ENCODE measurements around the gene CREG2.
A peak's percentile ranks its signal among the peaks of the same experiment; 100 is the strongest.

Gene CREG2

GRCh38 chr2:101415220-101415619 lies 27.9 kb upstream of the CREG2 start:
- Histone ChIP-seq H3K4me2 (ENCODE audit: low read length) (no peak overlapping the region), H3K27me3 (ENCODE audit: low read depth, low read length) (peaks cover 9% of the 10 kb centered on the region; the same call in 1 of the 2 replicates), H3K4me3 (ENCODE audit: low read length) (no peak overlapping the region), H3K9me3 (ENCODE audit: insufficient read depth, low read length) (no peaks in the 10 kb centered on the region), H3K9ac (ENCODE audit: low read length) (no peak overlapping the region), H3K27ac (ENCODE audit: low read length) (no peak overlapping the region), H2AFZ (ENCODE audit: low read depth, low read length) (no peak overlapping the region), H4K20me1 (ENCODE audit: insufficient read depth, low read length) (no peaks in the 10 kb centered on the region), H3K36me3 (replicated peaks; ENCODE audit: low read depth, low read length) (no peaks in the 10 kb centered on the region), H3K79me2 (ENCODE audit: low read length) (no peaks in the 10 kb centered on the region), H3K4me1 (ENCODE audit: low read length) (no peaks in the 10 kb centered on the region)
- no peak for TF ChIP-seq EZH2phosphoT487 (IDR thresholded peaks at IDR 0.05; ENCODE audit: low read depth)
- TF ChIP-seq CTCF (IDR thresholded peaks at IDR 0.05; ENCODE audit: low read depth, low read length), result peak; percentile 35

GRCh38 chr2:101412092-101412694 lies 24.9 kb upstream of the CREG2 start:
- H3K27ac ChIP-seq (ENCODE audit: low read length), result no peak overlapping the region
- TF ChIP-seq EZH2phosphoT487 (IDR thresholded peaks at IDR 0.05; ENCODE audit: low read depth), result no peak
- no peak for TF ChIP-seq CTCF (IDR thresholded peaks at IDR 0.05; ENCODE audit: low read depth, low read length)
- H2AFZ ChIP-seq (ENCODE audit: low read depth, low read length), result no peak overlapping the region
- H3K9me3 ChIP-seq (ENCODE audit: insufficient read depth, low read length), result no peaks in the 10 kb centered on the region
- H3K4me1 ChIP-seq (ENCODE audit: low read length), result no peaks in the 10 kb centered on the region
- no peaks in the 10 kb centered on the region for H4K20me1 ChIP-seq (ENCODE audit: insufficient read depth, low read length)
- H3K36me3 ChIP-seq (replicated peaks; ENCODE audit: low read depth, low read length), result no peaks in the 10 kb centered on the region
- H3K9ac ChIP-seq (ENCODE audit: low read length), result no peak overlapping the region
- H3K4me2 ChIP-seq (ENCODE audit: low read length), result no peak overlapping the region
- H3K27me3 ChIP-seq (ENCODE audit: low read depth, low read length), result peaks cover 9% of the 10 kb centered on the region
- no peaks in the 10 kb centered on the region for H3K79me2 ChIP-seq (ENCODE audit: low read length)
- no peak overlapping the region for H3K4me3 ChIP-seq (ENCODE audit: low read length)

GRCh38 chr2:101410746-101411145 lies 23.4 kb upstream of the CREG2 start:
- no peak overlapping the region for H3K9ac ChIP-seq (ENCODE audit: low read length)
- no peak for TF ChIP-seq EZH2phosphoT487 (IDR thresholded peaks at IDR 0.05; ENCODE audit: low read depth)
- TF ChIP-seq CTCF (IDR thresholded peaks at IDR 0.05; ENCODE audit: low read depth, low read length), result no peak
- no peaks in the 10 kb centered on the region for H4K20me1 ChIP-seq (ENCODE audit: insufficient read depth, low read length)
- no peak overlapping the region for H2AFZ ChIP-seq (ENCODE audit: low read depth, low read length)
- no peak overlapping the region for H3K4me3 ChIP-seq (ENCODE audit: low read length)
- H3K4me1 ChIP-seq (ENCODE audit: low read length), result no peaks in the 10 kb centered on the region
- H3K36me3 ChIP-seq (replicated peaks; ENCODE audit: low read depth, low read length), result no peaks in the 10 kb centered on the region
- no peaks in the 10 kb centered on the region for H3K9me3 ChIP-seq (ENCODE audit: insufficient read depth, low read length)
- no peaks in the 10 kb centered on the region for H3K79me2 ChIP-seq (ENCODE audit: low read length)
- peaks cover 9% of the 10 kb centered on the region for H3K27me3 ChIP-seq (ENCODE audit: low read depth, low read length)
- no peak overlapping the region for H3K4me2 ChIP-seq (ENCODE audit: low read length)
- no peak overlapping the region for H3K27ac ChIP-seq (ENCODE audit: low read length)

- Histone ChIP-seq H3K79me2 (ENCODE audit: low read length) (no peaks in the 10 kb centered on the region), H3K27ac (ENCODE audit: low read length) (no peak overlapping the region), H2AFZ (ENCODE audit: low read depth, low read length) (no peak overlapping the region), H3K9me3 (ENCODE audit: insufficient read depth, low read length) (no peaks in the 10 kb centered on the region), H3K4me1 (ENCODE audit: low read length) (no peaks in the 10 kb centered on the region), H3K4me2 (ENCODE audit: low read length) (no peak overlapping the region), H3K27me3 (ENCODE audit: low read depth, low read length) (peaks cover 9% of the 10 kb centered on the region), H3K36me3 (replicated peaks; ENCODE audit: low read depth, low read length) (no peaks in the 10 kb centered on the region), H4K20me1 (ENCODE audit: insufficient read depth, low read length) (no peaks in the 10 kb centered on the region), H3K9ac (ENCODE audit: low read length) (no peak overlapping the region), H3K4me3 (ENCODE audit: low read length) (no peak overlapping the region)
- TF ChIP-seq EZH2phosphoT487 (IDR thresholded peaks at IDR 0.05; ENCODE audit: low read depth) (no peak), CTCF (IDR thresholded peaks at IDR 0.05; ENCODE audit: low read depth, low read length) (no peak)
Measured at GRCh38 chr2:101410114-101410513, 22.8 kb upstream of the CREG2 start.
